ENCODE results near the gene PRDM16. TPM values are rescaled to one million over a fixed set of nuclear protein-coding genes. Genes with fewer than 3 reads are reported as not detected.

The PRDM16 gene
- total and polyA plus RNA-seq, 2 of the 13 experiments (the other 11 are each of a cell fraction or from before 2014, with no cell fraction given): 0.15 to 0.81 TPM

DNA sequence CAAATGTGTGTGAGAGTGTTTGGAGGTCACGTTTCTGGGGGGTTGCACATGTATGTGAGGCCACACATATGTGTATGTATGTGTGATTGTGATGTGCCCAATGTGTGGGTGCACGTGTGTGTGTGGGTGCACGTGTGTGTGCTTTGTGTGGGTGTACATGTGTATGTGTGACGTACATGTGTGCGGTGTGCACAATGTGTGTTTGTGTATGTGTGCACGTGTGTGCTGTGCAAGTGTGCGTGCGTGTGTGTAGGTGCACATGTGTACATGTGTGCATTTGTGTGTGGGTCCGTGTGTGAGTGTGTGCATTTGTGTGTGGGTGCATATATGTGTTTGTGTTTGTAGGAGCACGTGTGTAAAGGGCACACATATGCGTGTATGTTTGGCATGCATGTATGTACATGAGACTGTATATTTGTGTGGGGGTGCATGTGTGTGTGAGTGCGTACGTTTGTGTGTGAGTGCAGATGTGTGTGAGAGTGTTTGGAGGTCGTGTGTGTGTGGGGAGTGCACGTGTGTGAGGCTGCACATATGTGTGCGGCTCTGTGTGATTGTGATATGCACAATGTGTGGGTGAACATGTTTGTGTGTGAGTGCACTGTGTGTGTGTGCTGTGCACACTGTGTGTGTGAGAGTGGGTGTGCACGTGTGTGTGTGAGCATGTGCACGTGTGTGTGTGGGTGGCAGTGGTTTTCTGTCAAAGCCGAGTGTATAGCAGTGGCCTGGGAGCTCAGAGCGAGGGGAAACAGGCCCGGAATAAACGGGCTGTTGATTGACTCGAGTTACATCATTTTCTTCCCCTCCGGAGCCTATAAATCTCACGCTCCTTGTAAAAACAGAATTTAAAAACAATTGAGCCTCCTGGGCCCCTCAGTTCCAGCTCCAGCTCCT, 252.8 kb downstream of the PRDM16 start (continued):
- TF ChIP-seq, protein P1, sequence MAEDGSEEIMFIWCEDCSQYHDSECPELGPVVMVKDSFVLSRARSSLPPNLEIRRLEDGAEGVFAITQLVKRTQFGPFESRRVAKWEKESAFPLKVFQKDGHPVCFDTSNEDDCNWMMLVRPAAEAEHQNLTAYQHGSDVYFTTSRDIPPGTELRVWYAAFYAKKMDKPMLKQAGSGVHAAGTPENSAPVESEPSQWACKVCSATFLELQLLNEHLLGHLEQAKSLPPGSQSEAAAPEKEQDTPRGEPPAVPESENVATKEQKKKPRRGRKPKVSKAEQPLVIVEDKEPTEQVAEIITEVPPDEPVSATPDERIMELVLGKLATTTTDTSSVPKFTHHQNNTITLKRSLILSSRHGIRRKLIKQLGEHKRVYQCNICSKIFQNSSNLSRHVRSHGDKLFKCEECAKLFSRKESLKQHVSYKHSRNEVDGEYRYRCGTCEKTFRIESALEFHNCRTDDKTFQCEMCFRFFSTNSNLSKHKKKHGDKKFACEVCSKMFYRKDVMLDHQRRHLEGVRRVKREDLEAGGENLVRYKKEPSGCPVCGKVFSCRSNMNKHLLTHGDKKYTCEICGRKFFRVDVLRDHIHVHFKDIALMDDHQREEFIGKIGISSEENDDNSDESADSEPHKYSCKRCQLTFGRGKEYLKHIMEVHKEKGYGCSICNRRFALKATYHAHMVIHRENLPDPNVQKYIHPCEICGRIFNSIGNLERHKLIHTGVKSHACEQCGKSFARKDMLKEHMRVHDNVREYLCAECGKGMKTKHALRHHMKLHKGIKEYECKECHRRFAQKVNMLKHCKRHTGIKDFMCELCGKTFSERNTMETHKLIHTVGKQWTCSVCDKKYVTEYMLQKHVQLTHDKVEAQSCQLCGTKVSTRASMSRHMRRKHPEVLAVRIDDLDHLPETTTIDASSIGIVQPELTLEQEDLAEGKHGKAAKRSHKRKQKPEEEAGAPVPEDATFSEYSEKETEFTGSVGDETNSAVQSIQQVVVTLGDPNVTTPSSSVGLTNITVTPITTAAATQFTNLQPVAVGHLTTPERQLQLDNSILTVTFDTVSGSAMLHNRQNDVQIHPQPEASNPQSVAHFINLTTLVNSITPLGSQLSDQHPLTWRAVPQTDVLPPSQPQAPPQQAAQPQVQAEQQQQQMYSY (CRISPR knock-in tag; IDR thresholded peaks at IDR 0.05): no peak
- TF ChIP-seq NFYC (CRISPR knock-in tag; IDR thresholded peaks at IDR 0.05) (no peak), ZNF720 (CRISPR knock-in tag; IDR thresholded peaks at IDR 0.05) (no peak), ZNF816 (CRISPR knock-in tag; IDR thresholded peaks at IDR 0.05; ENCODE audit: borderline replicate concordance) (no peak), WIZ (CRISPR knock-in tag; IDR thresholded peaks at IDR 0.05) (no peak), MAFK (conservative IDR thresholded peaks at IDR 0.05 in 1 of 2, IDR thresholded peaks at IDR 0.05 in 1 of 2; ENCODE audit: low read length in 2 of 2) (no peak), ZNF101 (CRISPR knock-in tag; IDR thresholded peaks at IDR 0.05; ENCODE audit: borderline replicate concordance, low read depth) (no peak), ZNF709 (CRISPR knock-in tag; IDR thresholded peaks at IDR 0.05) (no peak; the same call in 1 of the 2 replicates), HOXA5 (CRISPR knock-in tag; IDR thresholded peaks at IDR 0.05) (no peak), NRL (CRISPR knock-in tag; IDR thresholded peaks at IDR 0.05; ENCODE audit: borderline replicate concordance) (no peak), RFX1 (IDR thresholded peaks at IDR 0.05) (no peak), ZNF878 (CRISPR knock-in tag; IDR thresholded peaks at IDR 0.05) (no peak), ATM (IDR thresholded peaks at IDR 0.05; ENCODE audit: borderline replicate concordance) (no peak), IRX3 (CRISPR knock-in tag; IDR thresholded peaks at IDR 0.05; ENCODE audit: borderline replicate concordance, low read depth) (no peak), ZNF546 (CRISPR knock-in tag; conservative IDR thresholded peaks at IDR 0.05) (no peak), ZNF317 (CRISPR knock-in tag; IDR thresholded peaks at IDR 0.05) (no peak)
- TF ChIP-seq, protein P2, sequence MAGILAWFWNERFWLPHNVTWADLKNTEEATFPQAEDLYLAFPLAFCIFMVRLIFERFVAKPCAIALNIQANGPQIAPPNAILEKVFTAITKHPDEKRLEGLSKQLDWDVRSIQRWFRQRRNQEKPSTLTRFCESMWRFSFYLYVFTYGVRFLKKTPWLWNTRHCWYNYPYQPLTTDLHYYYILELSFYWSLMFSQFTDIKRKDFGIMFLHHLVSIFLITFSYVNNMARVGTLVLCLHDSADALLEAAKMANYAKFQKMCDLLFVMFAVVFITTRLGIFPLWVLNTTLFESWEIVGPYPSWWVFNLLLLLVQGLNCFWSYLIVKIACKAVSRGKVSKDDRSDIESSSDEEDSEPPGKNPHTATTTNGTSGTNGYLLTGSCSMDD (CRISPR knock-in tag; IDR thresholded peaks at IDR 0.05): no peak
- TF ChIP-seq, protein P3, sequence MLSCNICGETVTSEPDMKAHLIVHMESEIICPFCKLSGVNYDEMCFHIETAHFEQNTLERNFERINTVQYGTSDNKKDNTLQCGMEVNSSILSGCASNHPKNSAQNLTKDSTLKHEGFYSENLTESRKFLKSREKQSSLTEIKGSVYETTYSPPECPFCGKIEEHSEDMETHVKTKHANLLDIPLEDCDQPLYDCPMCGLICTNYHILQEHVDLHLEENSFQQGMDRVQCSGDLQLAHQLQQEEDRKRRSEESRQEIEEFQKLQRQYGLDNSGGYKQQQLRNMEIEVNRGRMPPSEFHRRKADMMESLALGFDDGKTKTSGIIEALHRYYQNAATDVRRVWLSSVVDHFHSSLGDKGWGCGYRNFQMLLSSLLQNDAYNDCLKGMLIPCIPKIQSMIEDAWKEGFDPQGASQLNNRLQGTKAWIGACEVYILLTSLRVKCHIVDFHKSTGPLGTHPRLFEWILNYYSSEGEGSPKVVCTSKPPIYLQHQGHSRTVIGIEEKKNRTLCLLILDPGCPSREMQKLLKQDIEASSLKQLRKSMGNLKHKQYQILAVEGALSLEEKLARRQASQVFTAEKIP (CRISPR knock-in tag; IDR thresholded peaks at IDR 0.05; ENCODE audit: borderline replicate concordance): no peak
- TF ChIP-seq, protein P4, sequence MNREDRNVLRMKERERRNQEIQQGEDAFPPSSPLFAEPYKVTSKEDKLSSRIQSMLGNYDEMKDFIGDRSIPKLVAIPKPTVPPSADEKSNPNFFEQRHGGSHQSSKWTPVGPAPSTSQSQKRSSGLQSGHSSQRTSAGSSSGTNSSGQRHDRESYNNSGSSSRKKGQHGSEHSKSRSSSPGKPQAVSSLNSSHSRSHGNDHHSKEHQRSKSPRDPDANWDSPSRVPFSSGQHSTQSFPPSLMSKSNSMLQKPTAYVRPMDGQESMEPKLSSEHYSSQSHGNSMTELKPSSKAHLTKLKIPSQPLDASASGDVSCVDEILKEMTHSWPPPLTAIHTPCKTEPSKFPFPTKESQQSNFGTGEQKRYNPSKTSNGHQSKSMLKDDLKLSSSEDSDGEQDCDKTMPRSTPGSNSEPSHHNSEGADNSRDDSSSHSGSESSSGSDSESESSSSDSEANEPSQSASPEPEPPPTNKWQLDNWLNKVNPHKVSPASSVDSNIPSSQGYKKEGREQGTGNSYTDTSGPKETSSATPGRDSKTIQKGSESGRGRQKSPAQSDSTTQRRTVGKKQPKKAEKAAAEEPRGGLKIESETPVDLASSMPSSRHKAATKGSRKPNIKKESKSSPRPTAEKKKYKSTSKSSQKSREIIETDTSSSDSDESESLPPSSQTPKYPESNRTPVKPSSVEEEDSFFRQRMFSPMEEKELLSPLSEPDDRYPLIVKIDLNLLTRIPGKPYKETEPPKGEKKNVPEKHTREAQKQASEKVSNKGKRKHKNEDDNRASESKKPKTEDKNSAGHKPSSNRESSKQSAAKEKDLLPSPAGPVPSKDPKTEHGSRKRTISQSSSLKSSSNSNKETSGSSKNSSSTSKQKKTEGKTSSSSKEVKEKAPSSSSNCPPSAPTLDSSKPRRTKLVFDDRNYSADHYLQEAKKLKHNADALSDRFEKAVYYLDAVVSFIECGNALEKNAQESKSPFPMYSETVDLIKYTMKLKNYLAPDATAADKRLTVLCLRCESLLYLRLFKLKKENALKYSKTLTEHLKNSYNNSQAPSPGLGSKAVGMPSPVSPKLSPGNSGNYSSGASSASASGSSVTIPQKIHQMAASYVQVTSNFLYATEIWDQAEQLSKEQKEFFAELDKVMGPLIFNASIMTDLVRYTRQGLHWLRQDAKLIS (CRISPR knock-in tag; IDR thresholded peaks at IDR 0.05): 0 out of 2 replicates have a peak, but pooled peaks have one; percentile 17
